ENCODE measurements around the gene MCM10. TPM values are rescaled to one million over a fixed set of nuclear protein-coding genes. Genes with fewer than 3 reads are reported as not detected.

Gene MCM10
- 10 to 100 TPM; 38.2 to 44.8 TPM for total RNA-seq
- polyA plus RNA-seq (2013, experiment 1 of 2): 22.4 TPM
- 20.1 TPM for polyA plus RNA-seq (2013, experiment 2 of 2)
- long read RNA-seq, experiment 1, full-length matches to known transcripts: 3 of 11 reads
- long read RNA-seq, experiment 1, partial matches to known transcripts: 5 of 11 reads
- long read RNA-seq, experiment 1, other reads (novel, unspliced or antisense): 3 of 11 reads
- long read RNA-seq, experiment 2, full-length matches to known transcripts: 40 of 59 reads
- long read RNA-seq, experiment 2, partial matches to known transcripts: 12 of 59 reads
- long read RNA-seq, experiment 2, other reads (novel, unspliced or antisense): 7 of 59 reads
- long read RNA-seq, experiment 3, full-length matches to known transcripts: 72 of 194 reads
- long read RNA-seq, experiment 3, partial matches to known transcripts: 99 of 194 reads
- long read RNA-seq, experiment 3, other reads (novel, unspliced or antisense): 23 of 194 reads
- long read RNA-seq, experiment 4, partial matches to known transcripts: 7 of 8 reads
- long read RNA-seq, experiment 4, other reads (novel, unspliced or antisense): 1 of 8 reads

- DNase-seq: peak; percentile 100
- H3K27ac ChIP-seq (ENCODE audit: low read depth, low read length): peak within 1 kb of the TSS; percentile 53
- 4 to 8% methylated on average over 25 to 56 of the region's 56 CpGs for WGBS, 2 experiments (ENCODE audit: insufficient coverage in 1 of 2, insufficient read length in 1 of 2)
- H3K4me3 ChIP-seq (ENCODE audit: low read length): peak within 1 kb of the TSS; percentile 97
- H3K4me3 Mint-ChIP-seq: peak within 1 kb of the TSS; percentile 70
- no peaks in the 10 kb centered on the region for H3K9me3 ChIP-seq (ENCODE audit: control insufficient read depth, low read length)
- H3K27me3 Mint-ChIP-seq (ENCODE audit: insufficient read depth): no peaks in the 10 kb centered on the region
- peaks cover 10% of the 10 kb centered on the region for H3K4me1 Mint-ChIP-seq
- H3K27ac Mint-ChIP-seq: peak within 1 kb of the TSS; percentile 77
- peak within 1 kb of the TSS; percentile 85 for H3K9ac ChIP-seq (ENCODE audit: extremely low read depth, low read length, poor library complexity, severe bottlenecking)
- no peaks in the 10 kb centered on the region for H3K27me3 ChIP-seq (ENCODE audit: control insufficient read depth, insufficient read depth, low read length, poor library complexity, severe bottlenecking)
- peaks cover 6% of the 10 kb centered on the region for H3K36me3 Mint-ChIP-seq (ENCODE audit: low read depth)
- no peaks in the 10 kb centered on the region for H3K9me3 Mint-ChIP-seq
- no peaks in the 10 kb centered on the region for H3K4me1 ChIP-seq (ENCODE audit: control insufficient read depth, insufficient read depth, low read length)
- TF ChIP-seq CTCF (conservative IDR thresholded peaks at IDR 0.05): peak; percentile 92
- peaks cover 9% of the 10 kb centered on the region for H3K36me3 ChIP-seq (ENCODE audit: control insufficient read depth, insufficient read depth, low read length)
Measured at GRCh38 chr10:13160934-13161856, at the start of gene MCM10. Gene MCM10 (plus strand): TSS chr10:13161558. CDS start chr10:13164203, 2,645 bp downstream.

- Histone ChIP-seq H3K9ac (ENCODE audit: extremely low read depth, low read length, poor library complexity, severe bottlenecking) (no peak overlapping the region), H3K9me3 (ENCODE audit: control insufficient read depth, low read length) (no peaks in the 10 kb centered on the region), H3K36me3 (ENCODE audit: control insufficient read depth, insufficient read depth, low read length) (peaks cover 64% of the 10 kb centered on the region), H3K4me1 (ENCODE audit: control insufficient read depth, insufficient read depth, low read length) (no peaks in the 10 kb centered on the region), H3K4me3 (ENCODE audit: low read length) (no peak overlapping the region), H3K27me3 (ENCODE audit: control insufficient read depth, insufficient read depth, low read length, poor library complexity, severe bottlenecking) (no peaks in the 10 kb centered on the region), H3K27ac (ENCODE audit: low read depth, low read length) (no peak overlapping the region)
- TF ChIP-seq CTCF (conservative IDR thresholded peaks at IDR 0.05): no peak
- no peak overlapping the region for H3K4me3 Mint-ChIP-seq
- H3K27ac Mint-ChIP-seq: no peak overlapping the region
- DNase-seq: no peak
- no peaks in the 10 kb centered on the region for H3K27me3 Mint-ChIP-seq (ENCODE audit: insufficient read depth)
- peaks cover 47% of the 10 kb centered on the region for H3K36me3 Mint-ChIP-seq (ENCODE audit: low read depth)
- WGBS, 2 experiments (ENCODE audit: insufficient coverage in 1 of 2, insufficient read length in 1 of 2): 91% methylated on average over 5 to 6 of the region's 6 CpGs
- no peaks in the 10 kb centered on the region for H3K9me3 Mint-ChIP-seq
- peaks cover 9% of the 10 kb centered on the region for H3K4me1 Mint-ChIP-seq
Measured at GRCh38 chr10:13113544-13113943, 47.8 kb upstream of the MCM10 start.
